Measurements from ENCODE around the gene PHETA1. TPM values are rescaled to one million over a fixed set of nuclear protein-coding genes. Genes with fewer than 3 reads are reported as not detected.
"Not testable (repeated sequence)": the region's sequence is repeated elsewhere in the genome, so short reads cannot be mapped to it uniquely, and the experiment has no call there.

Gene PHETA1
- total RNA-seq, 2 donors from 2014 or later = 8.3 to 10.2 TPM

- DNase-seq (ENCODE audit: low spot score) = no peak
Observed at GRCh38 chr12:111386885-111387284, 18.0 kb upstream of the PHETA1 start.

GRCh38 chr12:111384596-111384995 is 15.7 kb upstream of the PHETA1 start:
- DNase-seq (ENCODE audit: low spot score) = no peak
- intact Hi-C loops (cut with DNase I) = no loop called here

More at GRCh38 chr12:111386885-111387284, 18.0 kb upstream of the PHETA1 start:
- intact Hi-C loops (cut with DNase I) = no loop called here

GRCh38 chr12:111379942-111380554 is 11.2 kb upstream of the PHETA1 start:
- no peak for DNase-seq (ENCODE audit: low spot score)
- intact Hi-C loops (cut with DNase I) = loop anchor here in 1 of 2 donors (5.0 kb wide), 1 partner anchor 623 kb away; no protein-coding TSS in a partner anchor

- intact Hi-C loops (cut with DNase I) = loop anchor here in 1 of 2 donors (5.0 kb wide), 1 partner anchor 620 kb away; no protein-coding TSS in a partner anchor
- DNase-seq (ENCODE audit: low spot score) = no peak
Observed at GRCh38 chr12:111377440-111377839, 8.5 kb upstream of the PHETA1 start.

- DNase-seq (ENCODE audit: low spot score); intact Hi-C loops (cut with DNase I): not testable (repeated sequence)
Observed at GRCh38 chr12:111373231-111373630, 4.3 kb upstream of the PHETA1 start.

GRCh38 chr12:111369496-111370220 is 763 bp upstream of the PHETA1 start:
- no peak for DNase-seq (ENCODE audit: low spot score)
- intact Hi-C loops (cut with DNase I) = no loop called here

- intact Hi-C loops (cut with DNase I) = no loop called here
- no peak for DNase-seq (ENCODE audit: low spot score)
Observed at GRCh38 chr12:111368291-111368787, 556 bp downstream of the PHETA1 start.

GRCh38 chr12:111367661-111368221 is 1.2 kb downstream of the PHETA1 start:
- DNase-seq (ENCODE audit: low spot score) = no peak
- intact Hi-C loops (cut with DNase I) = no loop called here

- intact Hi-C loops (cut with DNase I) = no loop called here
- no peak for DNase-seq (ENCODE audit: low spot score)
Observed at GRCh38 chr12:111366583-111366982, 2.3 kb downstream of the PHETA1 start.

- DNase-seq (ENCODE audit: low spot score) = no peak
- intact Hi-C loops (cut with DNase I) = no loop called here
Observed at GRCh38 chr12:111366075-111366474, 2.8 kb downstream of the PHETA1 start.

GRCh38 chr12:111363578-111363977 is 5.3 kb downstream of the PHETA1 start:
- intact Hi-C loops (cut with DNase I) = no loop called here
- DNase-seq (ENCODE audit: low spot score) = no peak

- intact Hi-C loops (cut with DNase I) = no loop called here
- no peak for DNase-seq (ENCODE audit: low spot score)
Observed at GRCh38 chr12:111362687-111363475, 6.0 kb downstream of the PHETA1 start.

- no peak for DNase-seq (ENCODE audit: low spot score)
- intact Hi-C loops (cut with DNase I) = no loop called here
Observed at GRCh38 chr12:111361717-111362576, 6.9 kb downstream of the PHETA1 start.

- no peak for DNase-seq (ENCODE audit: low spot score)
- intact Hi-C loops (cut with DNase I) = no loop called here
Observed at GRCh38 chr12:111361073-111361716, 7.7 kb downstream of the PHETA1 start.

- DNase-seq (ENCODE audit: low spot score) = no peak
- intact Hi-C loops (cut with DNase I) = no loop called here
Observed at GRCh38 chr12:111360325-111360930, 8.5 kb downstream of the PHETA1 start.

- intact Hi-C loops (cut with DNase I) = no loop called here
- DNase-seq (ENCODE audit: low spot score) = no peak
Observed at GRCh38 chr12:111359914-111360276, 9.0 kb downstream of the PHETA1 start.

- DNase-seq (ENCODE audit: low spot score) = no peak
Observed at GRCh38 chr12:111359231-111359913, 9.5 kb downstream of the PHETA1 start.

More at GRCh38 chr12:111359231-111359913, 9.5 kb downstream of the PHETA1 start:
- intact Hi-C loops (cut with DNase I) = no loop called here
